Measurements from ENCODE around the gene ZNF106. TPM values are rescaled to one million over a fixed set of nuclear protein-coding genes. Genes with fewer than 3 reads are reported as not detected.
A peak's percentile ranks its signal among the peaks of the same experiment; 100 is the strongest.

Gene ZNF106
- total RNA-seq, 4 donors from 2014 or later: 42.9 to 54.8 (median 50.3) TPM

- Histone ChIP-seq H3K36me3 (no peaks in the 10 kb centered on the region), H3K27ac (no peak overlapping the region), H3K4me3 (replicated peaks in 1 of 3) (no peak overlapping the region), H3K4me1 (peaks cover 30 to 33% of the 10 kb centered on the region in 2 donors), H3K27me3 (no peaks in the 10 kb centered on the region), H3K9me3 (no peaks in the 10 kb centered on the region)
- WGBS, 2 donors: 90% methylated on average over 4 of the region's 4 CpGs
- TF ChIP-seq CTCF (IDR thresholded peaks at IDR 0.05) (no peak), POLR2A (IDR thresholded peaks at IDR 0.05) (no peak)
- DNase-seq: no peak
- intact Hi-C loops (cut with DNase I): no loop called here
Observed at GRCh38 chr15:42502477-42502876, 11.5 kb upstream of the ZNF106 start.

GRCh38 chr15:42499858-42500609, 9.1 kb upstream of the ZNF106 start:
- Histone ChIP-seq H3K36me3 (no peaks in the 10 kb centered on the region), H3K27me3 (no peaks in the 10 kb centered on the region), H3K27ac (peak overlapping the region in 2 of 3 donors; percentile 18 to 61), H3K4me3 (replicated peaks in 1 of 3) (no peak overlapping the region), H3K4me1 (peaks cover 36 to 38% of the 10 kb centered on the region in 2 donors), H3K9me3 (no peaks in the 10 kb centered on the region)
- intact Hi-C loops (cut with DNase I): no loop called here
- no peak for DNase-seq
- WGBS, 2 donors: 87 to 89% methylated on average over 12 of the region's 12 CpGs
- no peak for TF ChIP-seq CTCF (IDR thresholded peaks at IDR 0.05)
- no peak for TF ChIP-seq POLR2A (IDR thresholded peaks at IDR 0.05)

- Histone ChIP-seq H3K4me3 (replicated peaks in 1 of 3) (no peak overlapping the region), H3K27me3 (no peaks in the 10 kb centered on the region), H3K9me3 (no peaks in the 10 kb centered on the region), H3K4me1 (peaks cover 32 to 39% of the 10 kb centered on the region in 2 donors), H3K36me3 (no peaks in the 10 kb centered on the region), H3K27ac (peak overlapping the region in 1 of 3 donors; percentile 41)
- TF ChIP-seq CTCF (IDR thresholded peaks at IDR 0.05) (no peak), POLR2A (IDR thresholded peaks at IDR 0.05) (no peak)
- no peak for DNase-seq
- intact Hi-C loops (cut with DNase I): no loop called here
- WGBS, 2 donors: 73 to 82% methylated on average over 6 of the region's 6 CpGs
Observed at GRCh38 chr15:42498212-42499068, 7.5 kb upstream of the ZNF106 start.

DNA sequence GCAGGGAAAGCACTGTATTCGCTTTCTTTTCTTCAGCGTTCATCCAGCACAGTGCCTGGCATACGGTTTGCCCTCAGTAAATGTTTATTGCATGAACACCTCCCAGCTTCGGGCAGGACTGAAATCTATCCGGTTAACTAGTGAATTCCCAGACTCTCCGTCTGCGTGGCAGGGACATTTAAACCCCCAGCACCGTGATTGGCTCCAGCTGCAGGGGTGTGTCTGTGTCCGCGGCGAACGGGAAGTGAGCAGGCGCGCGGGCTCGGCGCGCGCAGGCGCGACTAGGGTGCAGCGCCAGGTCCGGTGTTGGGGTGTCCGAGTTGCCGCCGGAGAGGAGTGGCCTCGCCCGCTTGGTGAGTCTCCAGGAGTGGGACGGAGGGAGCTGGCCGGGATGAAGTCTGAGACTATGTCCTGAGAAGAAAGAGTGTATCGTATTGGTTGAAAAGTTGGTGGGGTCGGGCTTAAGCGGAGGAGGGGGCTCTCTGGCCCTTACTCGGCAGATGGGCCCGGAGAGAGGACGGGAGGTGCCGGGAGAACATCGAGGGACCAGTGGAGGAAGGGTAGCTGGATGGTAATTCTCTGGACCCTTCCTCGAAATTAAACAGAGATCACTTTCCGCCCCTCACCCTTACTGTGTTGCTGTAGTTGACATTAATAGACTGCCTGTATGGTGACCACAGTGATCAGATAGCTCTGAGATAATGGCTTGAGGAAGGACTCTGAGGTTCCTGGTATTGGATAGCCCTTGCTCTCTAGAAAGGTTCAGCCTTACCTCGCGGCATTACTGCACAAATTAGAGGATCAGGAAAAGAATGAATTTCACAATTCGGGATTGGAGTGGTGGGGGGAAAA, 4.6 kb upstream of the ZNF106 start, which contains the start of gene SNAP23:
TSS of gene SNAP23 (plus strand) at position 274 of the 852 bp plus-strand sequence. CDS start 16,213 bp downstream, outside the sequence.
- H3K36me3 ChIP-seq: no peaks in the 10 kb centered on the region
- H3K4me3 ChIP-seq (replicated peaks in 1 of 3): peak within 1 kb of the TSS; percentile 2 to 64 (median 50)
- no peak for TF ChIP-seq CTCF (IDR thresholded peaks at IDR 0.05)
- TF ChIP-seq POLR2A (IDR thresholded peaks at IDR 0.05): peak in 1 of 2 donors; percentile 94
- no peaks in the 10 kb centered on the region for H3K27me3 ChIP-seq
- H3K9me3 ChIP-seq: no peaks in the 10 kb centered on the region
- intact Hi-C loops (cut with DNase I): no loop called here
- H3K27ac ChIP-seq: peak within 1 kb of the TSS; percentile 77 to 92 (median 83)
- 1% methylated on average over 28 to 42 of the region's 43 CpGs for WGBS, 2 donors
- peak; percentile 95 for DNase-seq
- H3K4me1 ChIP-seq: peaks cover 39 to 46% of the 10 kb centered on the region in 2 donors
